BLaER1 treated with 17β-estradiol and CSF1 and Interleukin-3, amounts not matched to agents 10 nM and 100 nM (cell line): ENCODE measurements around the gene CEP76.
A peak's percentile ranks its signal among the peaks of the same experiment; 100 is the strongest.

Experiments used
- H3K27ac ChIP-seq, 11 experiments: shearing (Covaris generic); formaldehyde crosslinking; 2 replicates each; pipeline ENCODE4 v1.8.1; 2022
- H3K27me3 ChIP-seq, 11 experiments: shearing (Covaris generic); formaldehyde crosslinking; 2 replicates each; pipeline ENCODE4 v1.8.1; 2022
- H3K36me3 ChIP-seq, 11 experiments: shearing (Covaris generic); formaldehyde crosslinking; 2 replicates each; pipeline ENCODE4 v1.8.1; 2022
- H3K4me1 ChIP-seq, 10 experiments: shearing (Covaris generic); formaldehyde crosslinking; 2 replicates each; pipeline ENCODE4 v1.8.1; 2022
- H3K4me2 ChIP-seq, 11 experiments: shearing (Covaris generic); formaldehyde crosslinking; 2 replicates each; pipeline ENCODE4 v1.8.1; 2022
- H3K4me3 ChIP-seq, 10 experiments: shearing (Covaris generic); formaldehyde crosslinking; 2 replicates each; pipeline ENCODE4 v1.8.1; 2022
- H3K9ac ChIP-seq, 11 experiments: shearing (Covaris generic); formaldehyde crosslinking; 2 replicates each; pipeline ENCODE4 v1.8.1; 2022
- H3K9me3 ChIP-seq, 11 experiments: shearing (Covaris generic); formaldehyde crosslinking; replicated peaks in 1 of 11; 2 replicates each; pipeline ENCODE4 v1.8.1; 2022
- H4K20me1 ChIP-seq, 11 experiments: shearing (Covaris generic); formaldehyde crosslinking; 2 replicates each; pipeline ENCODE4 v1.8.1; 2022
- Cebpa-rat ChIP-seq, 11 experiments: shearing (Covaris generic); IDR thresholded peaks; 2 replicates each; pipeline ENCODE4 v1.8.1; 2022

Gene CEP76

DNA sequence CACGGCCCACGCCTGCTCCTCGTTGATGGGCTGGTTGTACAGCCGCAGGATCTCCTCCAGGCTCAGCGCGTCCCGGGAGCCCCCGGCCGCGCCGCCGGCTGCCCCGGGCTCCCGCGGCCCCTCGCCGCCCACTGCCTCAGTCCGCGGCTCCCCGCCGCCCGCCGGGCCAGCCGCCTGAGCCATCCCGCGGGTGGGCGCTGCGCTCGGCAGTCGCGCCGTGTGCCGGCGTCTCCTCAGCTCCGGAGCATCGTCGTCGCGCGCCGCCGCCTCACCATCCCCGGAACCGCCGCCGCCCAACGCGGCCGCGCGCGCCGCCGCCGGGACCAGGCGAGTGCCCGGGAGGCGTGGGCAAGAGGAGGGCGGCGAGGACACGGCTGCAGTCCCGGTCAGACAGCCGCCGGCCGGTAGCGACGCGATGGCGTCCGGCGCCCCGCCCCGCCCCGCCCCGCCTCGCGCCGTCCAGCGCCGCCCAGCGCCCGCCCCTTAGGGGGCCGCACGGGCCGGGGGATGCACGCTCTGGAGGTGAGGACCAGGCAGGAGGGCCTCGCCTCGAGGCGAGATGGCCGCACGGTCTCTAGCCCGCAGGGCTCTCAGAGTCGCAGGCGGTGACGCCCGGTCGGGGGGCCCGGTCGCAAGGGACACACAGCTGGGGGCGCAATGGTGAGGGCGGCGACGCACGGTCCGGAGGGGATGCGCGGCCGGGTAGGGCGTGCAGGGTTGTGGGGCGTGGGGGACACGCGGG is 44.7 kb downstream of the CEP76 start, which contains the start of gene SPIRE1:
TSS of gene SPIRE1 (minus strand) at position 424 of the 742 bp plus-strand sequence. CDS start at position 183, 241 bp downstream.
- H3K4me3 ChIP-seq, result peak within 1 kb of the TSS; percentile 65 to 96 (median 80)
- H3K27me3 ChIP-seq, result peaks cover 36 to 69% (median 63%) of the 10 kb centered on the region in 11 experiments
- H4K20me1 ChIP-seq, result peaks cover 3 to 39% (median 18%) of the 10 kb centered on the region in 11 experiments; a peak in 16 of 22 replicates
- no peaks in the 10 kb centered on the region for H3K9me3 ChIP-seq
- peak within 1 kb of the TSS; percentile 57 to 92 (median 72) for H3K9ac ChIP-seq
- no peak for TF ChIP-seq Cebpa-rat (IDR thresholded peaks at IDR 0.05)
- peaks cover 0 to 7% (median 0%) of the 10 kb centered on the region in 11 experiments; a peak in 2 of 22 replicates for H3K36me3 ChIP-seq
- peaks cover 5 to 30% (median 9%) of the 10 kb centered on the region in 10 experiments for H3K4me1 ChIP-seq
- H3K4me2 ChIP-seq, result peak within 1 kb of the TSS; percentile 72 to 99 (median 96)
- H3K27ac ChIP-seq, result peak within 1 kb of the TSS in 5 of 11 experiments; percentile 47 to 69 (median 53); a peak in 10 of 22 replicates

DNA sequence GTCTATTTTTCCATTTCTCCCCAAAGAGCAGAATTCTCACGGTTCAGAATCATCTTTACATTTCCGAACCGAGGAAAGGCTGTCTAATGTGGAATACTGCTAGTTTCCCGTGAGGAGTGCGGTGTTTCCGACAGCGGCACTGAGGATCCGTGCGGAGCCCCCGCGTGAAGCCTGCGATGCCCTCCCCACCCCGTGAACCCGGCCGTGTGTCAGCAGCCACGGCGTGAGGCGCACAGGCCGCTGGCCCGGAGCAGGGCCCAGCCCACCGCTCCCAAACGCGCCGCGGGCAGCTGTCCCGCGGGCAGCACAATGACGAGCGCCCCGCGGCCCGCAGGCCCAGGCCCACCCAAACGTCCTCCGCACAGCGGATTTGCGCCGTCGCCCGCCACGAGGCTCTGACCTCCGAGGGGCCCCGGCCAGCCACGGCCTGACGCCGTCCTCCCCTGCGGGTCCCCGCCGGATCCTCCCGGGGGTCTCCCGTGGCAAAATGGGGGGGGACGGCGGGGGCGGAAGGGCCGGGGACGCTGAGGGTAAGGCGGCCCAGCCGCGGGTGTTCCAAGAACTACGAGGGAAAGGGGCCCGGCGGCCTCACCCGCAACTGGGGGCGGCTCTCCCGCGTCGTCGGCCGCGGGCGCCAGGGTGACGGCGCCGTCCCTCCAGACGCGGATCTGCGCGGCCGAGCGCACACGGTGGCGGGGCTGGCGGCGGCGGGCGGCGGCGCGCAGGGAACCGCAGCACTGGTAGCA is 45.4 kb downstream of the CEP76 start:
- peak overlapping the region; percentile 65 to 96 (median 80) for H3K4me3 ChIP-seq
- peaks cover 40 to 76% (median 66%) of the 10 kb centered on the region in 11 experiments for H3K27me3 ChIP-seq
- peaks cover 3 to 46% (median 18%) of the 10 kb centered on the region in 11 experiments; a peak in 16 of 22 replicates for H4K20me1 ChIP-seq
- TF ChIP-seq Cebpa-rat (IDR thresholded peaks at IDR 0.05), result no peak
- peak overlapping the region in 5 of 11 experiments; percentile 47 to 69 (median 53); a peak in 10 of 22 replicates for H3K27ac ChIP-seq
- no peaks in the 10 kb centered on the region for H3K9me3 ChIP-seq
- peaks cover 5 to 35% (median 9%) of the 10 kb centered on the region in 10 experiments for H3K4me1 ChIP-seq
- H3K4me2 ChIP-seq, result peak overlapping the region; percentile 72 to 99 (median 96)
- peaks cover 0 to 7% (median 0%) of the 10 kb centered on the region in 11 experiments; a peak in 2 of 22 replicates for H3K36me3 ChIP-seq
- peak overlapping the region; percentile 57 to 92 (median 72) for H3K9ac ChIP-seq

DNA sequence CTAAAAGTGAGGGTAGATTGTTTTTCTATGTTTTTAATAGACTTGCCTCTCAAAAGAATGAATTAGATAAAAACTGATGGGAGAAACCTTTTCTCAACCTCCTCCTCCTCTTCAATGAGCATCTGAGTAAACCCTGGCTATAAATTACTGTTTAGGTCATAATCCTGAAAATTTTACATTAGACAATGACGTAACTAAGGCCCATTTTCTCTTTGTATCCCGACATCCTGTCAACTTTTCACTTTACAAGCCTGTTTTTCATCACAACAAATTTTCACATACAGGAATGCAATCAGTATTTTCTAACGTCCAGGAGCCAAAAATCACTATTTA is 46.0 kb downstream of the CEP76 start:
- H3K27ac ChIP-seq, result no peak overlapping the region; a peak in 1 of 22 replicates
- TF ChIP-seq Cebpa-rat (IDR thresholded peaks at IDR 0.05), result no peak
- peaks cover 40 to 80% (median 70%) of the 10 kb centered on the region in 11 experiments for H3K27me3 ChIP-seq
- peak overlapping the region in 6 of 11 experiments; percentile 61 to 92 (median 72); a peak in 8 of 22 replicates for H3K9ac ChIP-seq
- H4K20me1 ChIP-seq, result peaks cover 3 to 52% (median 18%) of the 10 kb centered on the region in 11 experiments; a peak in 16 of 22 replicates
- peaks cover 5 to 35% (median 9%) of the 10 kb centered on the region in 10 experiments for H3K4me1 ChIP-seq
- H3K9me3 ChIP-seq, result no peaks in the 10 kb centered on the region
- peak overlapping the region; percentile 65 to 96 (median 80); a peak in 18 of 20 replicates for H3K4me3 ChIP-seq
- H3K36me3 ChIP-seq, result peaks cover 0 to 6% (median 0%) of the 10 kb centered on the region in 11 experiments; a peak in 1 of 22 replicates
- H3K4me2 ChIP-seq, result peak overlapping the region; percentile 72 to 99 (median 96)

DNA sequence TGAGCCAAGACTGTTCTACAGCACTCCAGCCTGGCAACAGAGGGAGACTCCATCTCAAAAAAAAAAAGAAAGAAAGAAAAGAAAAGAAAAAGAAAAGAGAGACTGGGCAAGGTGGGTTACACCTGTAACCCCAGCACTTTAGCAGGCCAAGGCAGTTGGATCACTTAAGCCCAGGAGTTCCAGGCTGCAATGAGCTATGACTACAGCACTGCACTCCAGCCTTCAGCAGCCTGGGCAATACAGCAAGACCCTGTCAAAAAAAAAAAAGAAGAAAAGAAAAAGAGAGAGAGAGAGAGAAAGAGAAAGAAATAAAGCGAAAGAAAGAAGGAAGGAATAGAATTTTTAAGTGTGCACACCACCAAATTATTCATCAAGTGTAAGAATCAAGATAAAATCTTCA is 47.6 kb downstream of the CEP76 start:
- TF ChIP-seq Cebpa-rat (IDR thresholded peaks at IDR 0.05), result no peak
- no peak overlapping the region for H3K4me3 ChIP-seq
- H3K4me1 ChIP-seq, result peaks cover 5 to 35% (median 9%) of the 10 kb centered on the region in 10 experiments
- H3K9me3 ChIP-seq, result no peaks in the 10 kb centered on the region
- peaks cover 40 to 80% (median 70%) of the 10 kb centered on the region in 11 experiments for H3K27me3 ChIP-seq
- no peak overlapping the region for H3K4me2 ChIP-seq
- H3K36me3 ChIP-seq, result no peaks in the 10 kb centered on the region
- H4K20me1 ChIP-seq, result peaks cover 3 to 68% (median 18%) of the 10 kb centered on the region in 11 experiments; a peak in 17 of 22 replicates
- no peak overlapping the region for H3K27ac ChIP-seq
- no peak overlapping the region for H3K9ac ChIP-seq

DNA sequence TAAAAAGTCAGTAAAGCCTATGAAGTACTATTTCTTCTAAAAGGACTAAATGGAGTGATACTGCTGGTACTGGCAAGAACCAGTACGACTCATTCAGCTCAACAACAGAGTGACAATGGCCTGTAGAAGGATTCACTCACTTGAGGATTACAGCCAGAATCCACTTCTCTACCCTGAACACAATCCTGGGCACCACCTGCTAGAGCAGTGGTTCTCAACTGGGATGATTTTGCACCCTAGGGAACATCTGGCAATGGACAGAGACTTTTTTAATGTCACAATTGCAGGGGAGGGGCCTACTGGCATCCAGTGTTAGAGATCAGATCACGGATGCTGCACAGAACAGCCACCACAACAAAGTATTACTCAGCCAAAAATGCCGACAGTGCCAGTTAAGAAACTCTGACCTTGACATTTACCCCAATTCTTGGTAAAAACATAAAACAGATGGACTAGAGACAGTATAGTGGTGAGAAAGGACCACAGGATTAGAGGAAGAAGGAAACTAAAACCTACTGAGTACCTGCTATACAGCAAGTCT is 49.6 kb downstream of the CEP76 start:
- Histone ChIP-seq H3K27ac (no peak overlapping the region), H3K4me1 (peaks cover 5 to 30% (median 9%) of the 10 kb centered on the region in 10 experiments), H3K27me3 (peaks cover 31 to 61% (median 52%) of the 10 kb centered on the region in 11 experiments), H3K4me3 (no peak overlapping the region), H3K4me2 (peak overlapping the region in 3 of 11 experiments; percentile 26 to 59 (median 55); a peak in 5 of 22 replicates), H3K9me3 (no peaks in the 10 kb centered on the region), H3K36me3 (peaks cover 0 to 12% (median 0%) of the 10 kb centered on the region in 11 experiments; a peak in 1 of 22 replicates), H3K9ac (peak overlapping the region in 1 of 11 experiments; percentile 31; a peak in 1 of 22 replicates), H4K20me1 (peaks cover 0 to 88% (median 6%) of the 10 kb centered on the region in 11 experiments; a peak in 12 of 22 replicates)
- no peak for TF ChIP-seq Cebpa-rat (IDR thresholded peaks at IDR 0.05)

DNA sequence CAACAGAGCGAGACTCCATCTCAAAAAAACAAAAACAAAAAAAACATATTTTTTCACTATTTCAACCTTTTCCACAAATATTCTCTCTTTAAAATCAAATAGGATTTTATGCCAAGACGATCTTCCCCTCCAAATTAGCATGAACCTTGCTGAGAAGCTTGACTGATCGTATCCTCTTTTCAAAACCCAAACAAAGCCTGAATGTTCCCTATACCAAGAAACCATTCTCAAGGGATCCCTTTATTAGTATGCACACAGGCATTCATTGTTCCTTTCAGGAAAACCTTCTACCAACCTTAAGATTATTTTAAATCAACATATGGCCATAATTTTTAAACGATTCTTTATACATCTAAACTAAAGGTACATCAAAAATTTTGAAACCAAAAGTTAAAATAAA is 50.9 kb downstream of the CEP76 start:
- no peak overlapping the region for H3K4me2 ChIP-seq
- H4K20me1 ChIP-seq, result peaks cover 0 to 100% (median under 1%) of the 10 kb centered on the region in 11 experiments; a peak in 10 of 22 replicates
- peaks cover 25 to 49% (median 39%) of the 10 kb centered on the region in 11 experiments for H3K27me3 ChIP-seq
- no peak for TF ChIP-seq Cebpa-rat (IDR thresholded peaks at IDR 0.05)
- no peak overlapping the region for H3K9ac ChIP-seq
- no peak overlapping the region for H3K4me3 ChIP-seq
- H3K4me1 ChIP-seq, result peaks cover under 1 to 30% (median 2%) of the 10 kb centered on the region in 10 experiments; a peak in 17 of 20 replicates
- peaks cover 0 to 17% (median 0%) of the 10 kb centered on the region in 11 experiments; a peak in 1 of 22 replicates for H3K36me3 ChIP-seq
- no peak overlapping the region for H3K27ac ChIP-seq
- no peaks in the 10 kb centered on the region for H3K9me3 ChIP-seq

DNA sequence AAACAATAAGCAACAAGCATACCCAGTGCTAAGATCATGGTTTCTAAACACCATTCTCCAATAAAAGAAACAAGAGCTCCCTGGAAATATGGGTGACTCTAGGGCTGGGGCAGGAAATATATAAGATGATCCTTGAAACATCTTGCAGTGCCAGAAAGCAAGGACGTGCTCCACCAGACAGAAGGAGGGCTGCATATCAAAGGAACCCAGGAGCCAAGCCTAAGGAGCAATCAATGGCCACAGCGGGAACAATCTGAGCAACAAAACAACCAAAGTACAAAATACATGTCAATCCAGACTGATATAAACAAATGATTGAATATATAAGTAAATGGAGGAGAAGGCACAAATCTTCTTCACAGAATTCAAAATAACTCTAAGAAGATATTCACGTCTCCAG is 54.8 kb downstream of the CEP76 start:
- no peak overlapping the region for H3K4me3 ChIP-seq
- H3K4me2 ChIP-seq, result no peak overlapping the region

DNA sequence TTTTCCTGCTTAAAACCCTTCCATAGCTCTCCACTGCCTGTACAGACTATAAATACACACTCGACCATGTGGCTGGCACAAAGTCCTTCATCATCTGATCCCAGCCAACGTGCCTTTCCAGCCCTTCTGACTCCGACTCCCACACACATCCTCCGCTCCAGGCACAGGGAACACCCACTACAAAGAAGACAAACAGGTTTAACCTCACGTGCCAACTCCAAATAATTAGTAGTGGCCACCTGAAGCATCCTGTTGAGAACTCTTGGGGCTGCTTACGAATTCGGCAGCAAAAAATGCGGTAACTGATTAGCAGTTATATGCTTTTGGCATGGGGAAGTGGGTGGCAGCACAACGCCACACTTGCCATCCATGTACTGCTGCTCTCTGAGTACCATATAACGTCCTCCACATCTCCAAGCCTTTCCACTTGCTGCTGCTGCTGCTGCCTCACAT is 56.7 kb downstream of the CEP76 start:
- H3K9ac ChIP-seq, result no peak overlapping the region
- H3K27ac ChIP-seq, result no peak overlapping the region
- H3K4me2 ChIP-seq, result peak overlapping the region in 3 of 11 experiments; percentile 2 to 76 (median 58); a peak in 5 of 22 replicates
- H3K9me3 ChIP-seq, result no peaks in the 10 kb centered on the region
- peaks cover 0 to 97% (median 0%) of the 10 kb centered on the region in 11 experiments; a peak in 2 of 22 replicates for H4K20me1 ChIP-seq
- peaks cover 0 to 17% (median 0%) of the 10 kb centered on the region in 10 experiments; a peak in 4 of 20 replicates for H3K4me1 ChIP-seq
- peaks cover 0 to 17% (median 0%) of the 10 kb centered on the region in 11 experiments; a peak in 1 of 22 replicates for H3K36me3 ChIP-seq
- H3K4me3 ChIP-seq, result no peak overlapping the region
- H3K27me3 ChIP-seq, result no peaks in the 10 kb centered on the region
- TF ChIP-seq Cebpa-rat (IDR thresholded peaks at IDR 0.05), result no peak

More for the DNA sequence above, 54.8 kb downstream of the CEP76 start:
- H3K9me3 ChIP-seq, result no peaks in the 10 kb centered on the region
- peaks cover 0 to 21% (median 0%) of the 10 kb centered on the region in 10 experiments; a peak in 5 of 20 replicates for H3K4me1 ChIP-seq
- H3K27ac ChIP-seq, result no peak overlapping the region
- H3K36me3 ChIP-seq, result peaks cover 0 to 17% (median 0%) of the 10 kb centered on the region in 11 experiments; a peak in 1 of 22 replicates
- H3K9ac ChIP-seq, result no peak overlapping the region
- H4K20me1 ChIP-seq, result peaks cover 0 to 98% (median 0%) of the 10 kb centered on the region in 11 experiments; a peak in 4 of 22 replicates
- TF ChIP-seq Cebpa-rat (IDR thresholded peaks at IDR 0.05), result no peak
- peaks cover 3 to 11% (median 7%) of the 10 kb centered on the region in 11 experiments; a peak in 17 of 22 replicates for H3K27me3 ChIP-seq
